WTC11 (cell line): ENCODE results near the gene CGNL1.

Experiments
- CTCF ChIP-seq: fragments of 200-600 bp; IDR thresholded peaks from 2 replicates; pipeline ENCODE4 v1.8.0; 2022; ENCODE audit warnings: antibody characterized with exemption
- PREB ChIP-seq: sonication (generic); formaldehyde crosslinking; IDR thresholded peaks from 2 replicates; pipeline ENCODE4 v1.8.1; 2022; ENCODE audit warnings: mild to moderate bottlenecking, missing genetic modification reagents, moderate library complexity, borderline replicate concordance
- TF ChIP-seq, protein P1 (sequence below): sonication (generic); formaldehyde crosslinking; IDR thresholded peaks from 2 replicates; pipeline ENCODE4 v1.8.0; 2022; ENCODE audit warnings: missing genetic modification reagents

- TF ChIP-seq CTCF = no peak
- no peak for TF ChIP-seq PREB (CRISPR knock-in tag)
- TF ChIP-seq, protein P1, sequence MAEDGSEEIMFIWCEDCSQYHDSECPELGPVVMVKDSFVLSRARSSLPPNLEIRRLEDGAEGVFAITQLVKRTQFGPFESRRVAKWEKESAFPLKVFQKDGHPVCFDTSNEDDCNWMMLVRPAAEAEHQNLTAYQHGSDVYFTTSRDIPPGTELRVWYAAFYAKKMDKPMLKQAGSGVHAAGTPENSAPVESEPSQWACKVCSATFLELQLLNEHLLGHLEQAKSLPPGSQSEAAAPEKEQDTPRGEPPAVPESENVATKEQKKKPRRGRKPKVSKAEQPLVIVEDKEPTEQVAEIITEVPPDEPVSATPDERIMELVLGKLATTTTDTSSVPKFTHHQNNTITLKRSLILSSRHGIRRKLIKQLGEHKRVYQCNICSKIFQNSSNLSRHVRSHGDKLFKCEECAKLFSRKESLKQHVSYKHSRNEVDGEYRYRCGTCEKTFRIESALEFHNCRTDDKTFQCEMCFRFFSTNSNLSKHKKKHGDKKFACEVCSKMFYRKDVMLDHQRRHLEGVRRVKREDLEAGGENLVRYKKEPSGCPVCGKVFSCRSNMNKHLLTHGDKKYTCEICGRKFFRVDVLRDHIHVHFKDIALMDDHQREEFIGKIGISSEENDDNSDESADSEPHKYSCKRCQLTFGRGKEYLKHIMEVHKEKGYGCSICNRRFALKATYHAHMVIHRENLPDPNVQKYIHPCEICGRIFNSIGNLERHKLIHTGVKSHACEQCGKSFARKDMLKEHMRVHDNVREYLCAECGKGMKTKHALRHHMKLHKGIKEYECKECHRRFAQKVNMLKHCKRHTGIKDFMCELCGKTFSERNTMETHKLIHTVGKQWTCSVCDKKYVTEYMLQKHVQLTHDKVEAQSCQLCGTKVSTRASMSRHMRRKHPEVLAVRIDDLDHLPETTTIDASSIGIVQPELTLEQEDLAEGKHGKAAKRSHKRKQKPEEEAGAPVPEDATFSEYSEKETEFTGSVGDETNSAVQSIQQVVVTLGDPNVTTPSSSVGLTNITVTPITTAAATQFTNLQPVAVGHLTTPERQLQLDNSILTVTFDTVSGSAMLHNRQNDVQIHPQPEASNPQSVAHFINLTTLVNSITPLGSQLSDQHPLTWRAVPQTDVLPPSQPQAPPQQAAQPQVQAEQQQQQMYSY (CRISPR knock-in tag) = no peak
These were observed 215.6 kb downstream of the CGNL1 start, which contains the start of gene MYZAP for GRCh38 chr15:57591822-57592367.
